Measurements from ENCODE around the gene ASIC4. TPM values are rescaled to one million over a fixed set of nuclear protein-coding genes. Genes with fewer than 3 reads are reported as not detected.

The ASIC4 gene
- total and polyA plus RNA-seq, 2 of the 13 experiments (the other 11 are each of a cell fraction or from before 2014, with no cell fraction given), result 0.03 TPM; not detected in 1

- TF ChIP-seq ZBTB7B (CRISPR knock-in tag; IDR thresholded peaks at IDR 0.05) (peak; percentile 55; the same call in 1 of the 2 replicates), FOSL2 (CRISPR knock-in tag; IDR thresholded peaks at IDR 0.05) (peak; percentile 63), NR2F6 (IDR thresholded peaks at IDR 0.05) (peak; percentile 76), NR2F6 (CRISPR knock-in tag; IDR thresholded peaks at IDR 0.05) (peak; percentile 80), PPARG (CRISPR knock-in tag; conservative IDR thresholded peaks at IDR 0.05) (no peak), ZNF569 (CRISPR knock-in tag; IDR thresholded peaks at IDR 0.05; ENCODE audit: borderline replicate concordance) (no peak), ZFX (CRISPR knock-in tag; IDR thresholded peaks at IDR 0.05; ENCODE audit: low read depth) (peak; percentile 27; the same call in 1 of the 2 replicates), ZMYM2 (CRISPR knock-in tag; IDR thresholded peaks at IDR 0.05) (no peak), ZNF136 (CRISPR knock-in tag; IDR thresholded peaks at IDR 0.05; ENCODE audit: low read depth) (no peak), ZNF580 (CRISPR knock-in tag; IDR thresholded peaks at IDR 0.05; ENCODE audit: borderline replicate concordance, low read depth) (peak; percentile 67; the same call in 1 of the 2 replicates), CHD2 (IDR thresholded peaks at IDR 0.05; ENCODE audit: low read depth, low read length) (no peak), TCF7L2 (IDR thresholded peaks at IDR 0.05; ENCODE audit: low read depth, low read length) (no peak), ZNF549 (CRISPR knock-in tag; IDR thresholded peaks at IDR 0.05) (no peak), ZNF672 (CRISPR knock-in tag; IDR thresholded peaks at IDR 0.05) (no peak), KDM4B (CRISPR knock-in tag; IDR thresholded peaks at IDR 0.05) (no peak), MYPOP (CRISPR knock-in tag; IDR thresholded peaks at IDR 0.05) (peak; percentile 61; the same call in 1 of the 2 replicates), HES4 (CRISPR knock-in tag; IDR thresholded peaks at IDR 0.05; ENCODE audit: borderline replicate concordance) (no peak), JUN (CRISPR knock-in tag; IDR thresholded peaks at IDR 0.05) (no peak), TEAD3 (CRISPR knock-in tag; optimal IDR thresholded peaks at IDR 0.05; ENCODE audit: borderline replicate concordance) (peak; percentile 85), ZNF614 (CRISPR knock-in tag; IDR thresholded peaks at IDR 0.05; ENCODE audit: borderline replicate concordance) (no peak), MBNL3 (CRISPR knock-in tag; conservative IDR thresholded peaks at IDR 0.05) (no peak), POLR2AphosphoS5 (IDR thresholded peaks at IDR 0.05; ENCODE audit: low read depth, low read length) (peak; percentile 47; the same call in 1 of the 2 replicates), ZNF230 (CRISPR knock-in tag; IDR thresholded peaks at IDR 0.05) (no peak)
- TF ChIP-seq, protein P1, sequence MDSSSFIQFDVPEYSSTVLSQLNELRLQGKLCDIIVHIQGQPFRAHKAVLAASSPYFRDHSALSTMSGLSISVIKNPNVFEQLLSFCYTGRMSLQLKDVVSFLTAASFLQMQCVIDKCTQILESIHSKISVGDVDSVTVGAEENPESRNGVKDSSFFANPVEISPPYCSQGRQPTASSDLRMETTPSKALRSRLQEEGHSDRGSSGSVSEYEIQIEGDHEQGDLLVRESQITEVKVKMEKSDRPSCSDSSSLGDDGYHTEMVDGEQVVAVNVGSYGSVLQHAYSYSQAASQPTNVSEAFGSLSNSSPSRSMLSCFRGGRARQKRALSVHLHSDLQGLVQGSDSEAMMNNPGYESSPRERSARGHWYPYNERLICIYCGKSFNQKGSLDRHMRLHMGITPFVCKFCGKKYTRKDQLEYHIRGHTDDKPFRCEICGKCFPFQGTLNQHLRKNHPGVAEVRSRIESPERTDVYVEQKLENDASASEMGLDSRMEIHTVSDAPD (CRISPR knock-in tag; IDR thresholded peaks at IDR 0.05), result no peak
- TF ChIP-seq, protein P2, sequence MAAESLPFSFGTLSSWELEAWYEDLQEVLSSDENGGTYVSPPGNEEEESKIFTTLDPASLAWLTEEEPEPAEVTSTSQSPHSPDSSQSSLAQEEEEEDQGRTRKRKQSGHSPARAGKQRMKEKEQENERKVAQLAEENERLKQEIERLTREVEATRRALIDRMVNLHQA (CRISPR knock-in tag; IDR thresholded peaks at IDR 0.05), result no peak
- TF ChIP-seq, protein P3, sequence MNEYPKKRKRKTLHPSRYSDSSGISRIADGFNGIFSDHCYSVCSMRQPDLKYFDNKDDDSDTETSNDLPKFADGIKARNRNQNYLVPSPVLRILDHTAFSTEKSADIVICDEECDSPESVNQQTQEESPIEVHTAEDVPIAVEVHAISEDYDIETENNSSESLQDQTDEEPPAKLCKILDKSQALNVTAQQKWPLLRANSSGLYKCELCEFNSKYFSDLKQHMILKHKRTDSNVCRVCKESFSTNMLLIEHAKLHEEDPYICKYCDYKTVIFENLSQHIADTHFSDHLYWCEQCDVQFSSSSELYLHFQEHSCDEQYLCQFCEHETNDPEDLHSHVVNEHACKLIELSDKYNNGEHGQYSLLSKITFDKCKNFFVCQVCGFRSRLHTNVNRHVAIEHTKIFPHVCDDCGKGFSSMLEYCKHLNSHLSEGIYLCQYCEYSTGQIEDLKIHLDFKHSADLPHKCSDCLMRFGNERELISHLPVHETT (CRISPR knock-in tag; conservative IDR thresholded peaks at IDR 0.05), result no peak
- TF ChIP-seq, protein P4, sequence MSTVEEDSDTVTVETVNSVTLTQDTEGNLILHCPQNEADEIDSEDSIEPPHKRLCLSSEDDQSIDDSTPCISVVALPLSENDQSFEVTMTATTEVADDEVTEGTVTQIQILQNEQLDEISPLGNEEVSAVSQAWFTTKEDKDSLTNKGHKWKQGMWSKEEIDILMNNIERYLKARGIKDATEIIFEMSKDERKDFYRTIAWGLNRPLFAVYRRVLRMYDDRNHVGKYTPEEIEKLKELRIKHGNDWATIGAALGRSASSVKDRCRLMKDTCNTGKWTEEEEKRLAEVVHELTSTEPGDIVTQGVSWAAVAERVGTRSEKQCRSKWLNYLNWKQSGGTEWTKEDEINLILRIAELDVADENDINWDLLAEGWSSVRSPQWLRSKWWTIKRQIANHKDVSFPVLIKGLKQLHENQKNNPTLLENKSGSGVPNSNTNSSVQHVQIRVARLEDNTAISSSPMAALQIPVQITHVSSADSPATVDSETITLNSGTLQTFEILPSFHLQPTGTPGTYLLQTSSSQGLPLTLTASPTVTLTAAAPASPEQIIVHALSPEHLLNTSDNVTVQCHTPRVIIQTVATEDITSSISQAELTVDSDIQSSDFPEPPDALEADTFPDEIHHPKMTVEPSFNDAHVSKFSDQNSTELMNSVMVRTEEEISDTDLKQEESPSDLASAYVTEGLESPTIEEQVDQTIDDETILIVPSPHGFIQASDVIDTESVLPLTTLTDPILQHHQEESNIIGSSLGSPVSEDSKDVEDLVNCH (CRISPR knock-in tag; IDR thresholded peaks at IDR 0.05), result no peak
Measured at GRCh38 chr2:219545943-219546352, 31.7 kb downstream of the ASIC4 start (continued).

All from HepG2 (cell line).